A673 (cell line): ENCODE data around the gene OGDHL. TPM values are rescaled to one million over a fixed set of nuclear protein-coding genes. Genes with fewer than 3 reads are reported as not detected.

Source experiments
- BruUV-seq: library from RNA; stranded (reverse); fragments of 400-500 nt; replicated peaks from 2 replicates; lab custom pipeline; 2021; lab: Mats Ljungman, UMichigan
- CTCF ChIA-PET: fragments of 300-600 bp; sonication (Branson Sonifier 250); formaldehyde crosslinking; loops from one replicate; lab custom pipeline; 2022; ENCODE audit warnings: antibody characterized with exemption; lab: Charles Lee
- POLR2A ChIA-PET: fragments of 300-600 bp; sonication (Branson Sonifier 250); formaldehyde crosslinking; loops from one replicate; lab custom pipeline; 2022; ENCODE audit warnings: antibody characterized with exemption; ENCODE audit not compliant: low non-redundant PET; lab: Charles Lee
- DNase-seq: peaks from one replicate; pipeline ENCODE4 v3.0.0-alpha.2; 2015; ENCODE audit warnings: low spot score
- H3K27ac ChIP-seq: fragments of 200-600 bp; sonication (generic); 2 replicates; pipeline ENCODE4 v1.5.1; 2016; ENCODE audit warnings: mixed run types, low read depth, mild to moderate bottlenecking, mixed read lengths, antibody characterized with exemption, low read length; ENCODE audit not compliant: poor library complexity, severe bottlenecking
- H3K27me3 ChIP-seq: fragments of 200-600 bp; sonication (generic); replicated peaks from 2 replicates; pipeline ENCODE4 v1.6.1; 2017; ENCODE audit warnings: mixed run types, low read depth, mild to moderate bottlenecking, mixed read lengths, antibody characterized with exemption, low read length; ENCODE audit not compliant: insufficient read depth, poor library complexity
- H3K36me3 ChIP-seq: fragments of 200-600 bp; sonication (generic); 2 replicates; pipeline ENCODE4 v1.6.1; 2016; ENCODE audit warnings: mixed run types, mild to moderate bottlenecking, mixed read lengths, antibody characterized with exemption, low read length; ENCODE audit not compliant: insufficient read depth, poor library complexity, severe bottlenecking
- H3K4me1 ChIP-seq: fragments of 200-600 bp; sonication (generic); 2 replicates; pipeline ENCODE4 v1.6.1; 2017; ENCODE audit warnings: mixed run types, mild to moderate bottlenecking, mixed read lengths, antibody characterized with exemption, low read length; ENCODE audit not compliant: insufficient read depth, poor library complexity, severe bottlenecking
- H3K4me3 ChIP-seq: fragments of 200-600 bp; sonication (generic); 2 replicates; pipeline ENCODE4 v1.5.1; 2016; ENCODE audit warnings: low read depth, mixed run types, mild to moderate bottlenecking, mixed read lengths, low read length; ENCODE audit not compliant: poor library complexity, severe bottlenecking
- H3K9me3 ChIP-seq: fragments of 200-600 bp; sonication (generic); 2 replicates; pipeline ENCODE4 v1.6.1; 2016; ENCODE audit warnings: mixed run types, low read depth, mild to moderate bottlenecking, mixed read lengths, antibody characterized with exemption, low read length; ENCODE audit not compliant: poor library complexity, severe bottlenecking
- EZH2 ChIP-seq: fragments of 200-600 bp; sonication (generic); IDR thresholded peaks from 2 replicates; pipeline ENCODE4 v1.6.1; 2017; ENCODE audit warnings: borderline replicate concordance, low read depth, mild to moderate bottlenecking, mixed read lengths, antibody characterized with exemption, low read length; ENCODE audit not compliant: poor library complexity, severe bottlenecking
- intact Hi-C: fragments of 100-400 bp; cut with micrococcal nuclease; formaldehyde crosslinking; loops from one replicate; pipeline ENCODE4 v1.10.0; 2022; ENCODE audit not compliant: unreplicated experiment
- total RNA-seq: library from RNA; stranded (reverse); gene quantifications from 2 replicates; pipeline ENCODE4 v1.2.3, GENCODE V29; 2021
- TF ChIP-seq, protein P1 (sequence below): fragments of 300-800, 200-600 bp; sonication (generic); conservative IDR thresholded peaks from 2 replicates; pipeline ENCODE4 v1.5.1; 2017; ENCODE audit warnings: low read depth, mild to moderate bottlenecking, antibody characterized with exemption, low read length, moderate library complexity, mixed read lengths

The OGDHL gene
- total RNA-seq, 1 experiment from 2014 or later, result 1.6 TPM

DNA sequence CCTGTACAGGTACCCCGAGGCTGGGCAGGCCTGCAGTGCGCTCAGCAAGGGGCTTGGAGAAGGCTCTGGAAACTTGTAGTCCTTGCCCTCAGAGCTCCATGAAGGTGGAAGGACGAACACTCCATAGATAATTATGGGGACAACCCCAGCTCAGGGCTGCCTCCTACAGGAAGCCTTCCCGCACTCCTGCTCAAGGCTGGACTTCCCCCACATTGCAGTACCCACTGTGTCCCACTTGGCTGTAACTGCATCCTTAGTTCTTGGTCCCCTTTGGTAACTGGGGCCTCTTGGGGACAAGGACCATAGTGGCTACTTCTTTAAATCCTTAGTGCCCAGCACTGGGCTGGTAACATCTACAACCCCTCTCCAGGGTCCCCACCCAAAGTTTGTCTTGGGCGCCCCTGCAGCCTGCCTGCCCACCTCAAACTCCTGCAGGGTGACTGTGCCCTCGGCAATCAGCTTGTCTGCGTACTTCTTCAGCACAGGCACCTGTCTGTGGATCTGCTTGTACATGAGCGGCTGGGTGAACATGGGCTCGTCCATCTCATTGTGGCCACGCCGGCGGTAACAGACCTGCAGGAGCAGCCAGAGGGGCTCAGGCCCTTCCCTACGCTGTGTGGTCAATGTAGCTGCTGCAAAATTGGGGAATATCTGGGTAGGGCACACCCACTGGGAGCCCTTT lies 17.1 kb downstream of the OGDHL start:
- ChIA-PET CTCF (no interaction called here), POLR2A (no interaction called here)
- Histone ChIP-seq H3K27me3 (no peaks in the 10 kb centered on the region), H3K4me1 (no peaks in the 10 kb centered on the region), H3K27ac (no peak overlapping the region), H3K36me3 (no peaks in the 10 kb centered on the region), H3K4me3 (no peak overlapping the region), H3K9me3 (no peaks in the 10 kb centered on the region)
- intact Hi-C loops, result no loop called here
- TF ChIP-seq EZH2, result no peak
- TF ChIP-seq, protein P1, sequence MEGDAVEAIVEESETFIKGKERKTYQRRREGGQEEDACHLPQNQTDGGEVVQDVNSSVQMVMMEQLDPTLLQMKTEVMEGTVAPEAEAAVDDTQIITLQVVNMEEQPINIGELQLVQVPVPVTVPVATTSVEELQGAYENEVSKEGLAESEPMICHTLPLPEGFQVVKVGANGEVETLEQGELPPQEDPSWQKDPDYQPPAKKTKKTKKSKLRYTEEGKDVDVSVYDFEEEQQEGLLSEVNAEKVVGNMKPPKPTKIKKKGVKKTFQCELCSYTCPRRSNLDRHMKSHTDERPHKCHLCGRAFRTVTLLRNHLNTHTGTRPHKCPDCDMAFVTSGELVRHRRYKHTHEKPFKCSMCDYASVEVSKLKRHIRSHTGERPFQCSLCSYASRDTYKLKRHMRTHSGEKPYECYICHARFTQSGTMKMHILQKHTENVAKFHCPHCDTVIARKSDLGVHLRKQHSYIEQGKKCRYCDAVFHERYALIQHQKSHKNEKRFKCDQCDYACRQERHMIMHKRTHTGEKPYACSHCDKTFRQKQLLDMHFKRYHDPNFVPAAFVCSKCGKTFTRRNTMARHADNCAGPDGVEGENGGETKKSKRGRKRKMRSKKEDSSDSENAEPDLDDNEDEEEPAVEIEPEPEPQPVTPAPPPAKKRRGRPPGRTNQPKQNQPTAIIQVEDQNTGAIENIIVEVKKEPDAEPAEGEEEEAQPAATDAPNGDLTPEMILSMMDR, result 0 out of 2 replicates have a peak, but pooled peaks have one; percentile 11
- BruUV-seq, result no TSS peak
- no peak for DNase-seq

DNA sequence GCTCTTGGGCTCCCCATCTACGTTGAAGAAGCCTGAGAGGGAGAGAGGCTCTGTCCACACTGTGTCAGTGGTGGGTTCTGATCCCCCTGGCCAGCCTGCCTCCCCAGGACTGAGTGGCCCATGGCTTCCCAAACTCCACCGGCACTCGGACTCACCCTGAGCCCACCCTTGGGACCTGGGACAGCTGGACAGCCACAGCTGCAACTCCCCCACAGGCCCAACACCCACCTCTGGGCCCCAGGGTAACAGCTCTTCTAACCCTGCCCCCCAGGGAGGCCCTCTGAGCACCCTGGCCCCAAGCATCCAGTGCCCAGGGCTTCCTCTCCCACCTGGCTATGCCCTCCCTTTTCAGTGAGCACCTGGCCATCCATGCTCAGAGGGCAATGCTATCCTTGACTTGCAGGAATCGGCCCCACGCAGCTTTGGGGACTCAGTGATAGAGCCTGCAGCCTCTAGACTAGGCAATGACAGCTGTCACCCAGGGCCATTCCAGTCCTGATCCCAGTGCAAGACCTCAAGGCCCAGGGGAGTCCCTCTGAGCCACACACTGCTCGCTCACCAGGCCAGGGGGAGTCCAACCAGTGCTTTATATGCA lies 17.9 kb downstream of the OGDHL start:
- intact Hi-C loops, result no loop called here
- H3K27ac ChIP-seq, result no peak overlapping the region
- ChIA-PET POLR2A (no interaction called here), CTCF (no interaction called here)
- TF ChIP-seq, protein P1, result no peak
- TF ChIP-seq EZH2, result no peak
- no peaks in the 10 kb centered on the region for H3K27me3 ChIP-seq
- no peak for DNase-seq
- no peaks in the 10 kb centered on the region for H3K36me3 ChIP-seq
- no peaks in the 10 kb centered on the region for H3K4me1 ChIP-seq
- no TSS peak for BruUV-seq
- H3K9me3 ChIP-seq, result no peaks in the 10 kb centered on the region
- H3K4me3 ChIP-seq, result no peak overlapping the region

DNA sequence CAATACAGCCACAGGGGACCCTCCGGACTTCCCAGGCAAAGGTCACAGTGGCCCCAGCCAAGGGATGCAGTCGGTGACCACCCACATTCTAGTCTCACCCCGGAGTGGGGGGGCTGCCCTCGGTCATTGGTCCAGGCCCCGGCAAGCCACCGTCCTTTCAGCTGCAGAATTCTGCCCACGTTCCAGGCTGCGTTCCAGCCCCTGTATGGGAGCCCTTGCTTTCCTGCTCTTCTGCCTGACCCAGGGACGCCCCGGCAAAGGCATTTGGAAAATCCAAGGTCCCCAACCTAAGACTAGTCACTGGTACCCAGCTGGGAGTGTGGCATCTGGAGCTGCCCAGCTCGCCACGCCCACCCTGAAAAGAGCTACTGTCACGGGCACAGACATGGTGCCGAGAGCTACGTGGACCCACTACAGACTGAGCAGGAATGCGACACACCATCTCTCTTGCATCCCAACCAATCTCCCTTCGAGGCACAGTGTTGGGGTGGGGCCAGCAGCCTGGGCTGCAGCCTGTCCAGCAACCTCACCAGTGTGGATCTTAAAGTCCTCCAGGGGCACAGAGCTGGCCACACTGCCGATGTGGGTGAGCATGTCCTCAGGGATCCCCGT lies 18.6 kb downstream of the OGDHL start:
- no peak for DNase-seq
- Histone ChIP-seq H3K4me3 (no peak overlapping the region), H3K4me1 (no peaks in the 10 kb centered on the region), H3K9me3 (no peaks in the 10 kb centered on the region), H3K27me3 (no peaks in the 10 kb centered on the region), H3K36me3 (no peaks in the 10 kb centered on the region), H3K27ac (no peak overlapping the region)
- TF ChIP-seq EZH2, result no peak
- TF ChIP-seq, protein P1, result no peak
- POLR2A ChIA-PET, result no interaction called here
- no TSS peak for BruUV-seq
- intact Hi-C loops, result no loop called here
- CTCF ChIA-PET, result no interaction called here
